ENCODE data around the gene RPRML.
"Not testable (repeated sequence)": the region's sequence is repeated elsewhere in the genome, so short reads cannot be mapped to it uniquely, and the experiment has no call there.

The RPRML gene

DNA sequence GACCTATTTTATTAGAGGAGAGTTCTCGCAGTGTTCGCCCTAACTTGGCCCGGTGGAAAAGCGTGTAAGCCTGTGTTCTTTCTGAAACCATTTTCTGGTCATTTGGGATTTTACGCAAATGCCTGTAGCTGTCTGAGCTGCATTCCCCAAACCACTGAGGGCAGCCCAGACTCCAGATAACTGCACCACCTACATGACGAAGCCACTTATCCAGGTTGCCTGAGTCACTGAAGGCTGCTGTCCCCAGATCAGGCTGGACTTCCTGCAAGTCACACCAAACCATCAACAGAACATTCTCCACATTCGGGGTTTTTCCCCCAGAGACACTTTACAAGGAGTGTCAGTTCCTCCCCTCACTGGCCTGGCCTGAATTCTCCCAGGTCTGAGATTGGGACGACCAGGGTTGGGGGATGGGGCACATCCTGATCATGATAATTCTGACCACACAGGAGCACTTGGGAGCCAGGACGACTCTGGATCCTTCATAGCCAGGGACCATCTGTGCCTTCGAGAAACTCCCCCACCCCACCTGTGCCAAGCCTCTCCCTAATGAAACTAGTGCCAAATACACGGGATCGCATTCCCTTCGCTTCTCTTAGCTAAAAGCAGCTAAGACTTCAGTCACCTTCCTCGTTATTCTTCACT is 2.3 kb downstream of the RPRML start:
- no peak for DNase-seq (ENCODE audit: low spot score)

DNA sequence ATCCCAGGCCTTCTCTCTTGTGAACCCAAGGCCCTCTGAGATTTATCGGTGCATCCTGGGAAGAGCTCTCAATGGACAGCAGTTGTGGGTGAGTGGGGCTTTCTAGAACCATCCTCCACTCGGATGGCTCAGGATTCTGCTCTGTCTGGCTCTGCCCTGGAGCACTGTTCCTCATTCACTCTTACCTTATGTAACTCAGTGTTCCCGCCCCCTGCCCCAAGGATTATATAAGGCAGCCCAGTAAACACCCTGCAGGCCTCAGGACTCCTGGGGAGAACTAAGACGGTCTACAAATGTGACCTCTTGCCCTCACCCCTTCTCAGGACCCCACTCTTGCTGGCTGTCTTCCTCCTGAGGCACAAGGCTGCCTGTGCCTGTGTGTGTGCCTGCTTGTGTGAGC is 3.8 kb downstream of the RPRML start:
- DNase-seq (ENCODE audit: low spot score) = no peak

DNA sequence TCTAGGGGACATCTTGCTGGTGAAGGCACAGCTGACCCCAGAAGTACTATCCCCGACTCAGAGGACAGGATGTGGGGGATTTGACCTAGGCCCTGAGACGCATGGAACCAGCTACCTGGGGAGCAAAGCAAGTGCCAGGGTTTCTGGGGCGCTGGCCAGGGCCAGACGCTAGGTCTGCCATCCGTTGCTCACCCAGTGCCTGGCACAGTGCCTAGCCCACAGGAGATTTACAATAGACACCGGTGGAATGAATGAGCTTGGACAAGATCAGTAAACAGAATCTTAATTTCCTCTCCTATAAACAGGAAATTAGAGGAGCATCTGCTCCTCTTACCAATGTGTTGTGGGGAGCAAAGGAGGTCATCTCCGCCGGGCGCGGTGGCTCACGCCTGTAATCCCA is 5.0 kb downstream of the RPRML start:
- no peak for DNase-seq (ENCODE audit: low spot score)

DNA sequence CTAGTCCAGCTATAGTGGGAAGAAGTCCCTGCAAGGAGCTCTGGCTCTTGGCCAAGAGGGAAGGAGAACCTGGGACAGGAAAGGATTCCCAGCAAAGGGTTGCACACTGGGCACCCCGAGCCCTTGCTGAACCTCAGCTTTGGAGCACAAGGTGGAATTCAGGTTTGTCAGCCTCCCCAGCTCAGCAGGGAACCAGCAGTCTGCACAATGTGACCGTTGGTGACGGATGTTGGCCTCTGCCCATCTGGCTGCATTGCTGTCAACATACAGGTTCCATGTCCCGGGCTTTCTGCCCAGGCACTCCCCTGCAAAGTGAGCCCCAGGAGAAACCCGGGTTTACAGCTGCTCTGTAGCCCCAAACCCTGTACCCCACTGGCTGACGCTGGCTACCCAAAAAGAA is 6.7 kb downstream of the RPRML start:
- DNase-seq (ENCODE audit: low spot score) = no peak

DNA sequence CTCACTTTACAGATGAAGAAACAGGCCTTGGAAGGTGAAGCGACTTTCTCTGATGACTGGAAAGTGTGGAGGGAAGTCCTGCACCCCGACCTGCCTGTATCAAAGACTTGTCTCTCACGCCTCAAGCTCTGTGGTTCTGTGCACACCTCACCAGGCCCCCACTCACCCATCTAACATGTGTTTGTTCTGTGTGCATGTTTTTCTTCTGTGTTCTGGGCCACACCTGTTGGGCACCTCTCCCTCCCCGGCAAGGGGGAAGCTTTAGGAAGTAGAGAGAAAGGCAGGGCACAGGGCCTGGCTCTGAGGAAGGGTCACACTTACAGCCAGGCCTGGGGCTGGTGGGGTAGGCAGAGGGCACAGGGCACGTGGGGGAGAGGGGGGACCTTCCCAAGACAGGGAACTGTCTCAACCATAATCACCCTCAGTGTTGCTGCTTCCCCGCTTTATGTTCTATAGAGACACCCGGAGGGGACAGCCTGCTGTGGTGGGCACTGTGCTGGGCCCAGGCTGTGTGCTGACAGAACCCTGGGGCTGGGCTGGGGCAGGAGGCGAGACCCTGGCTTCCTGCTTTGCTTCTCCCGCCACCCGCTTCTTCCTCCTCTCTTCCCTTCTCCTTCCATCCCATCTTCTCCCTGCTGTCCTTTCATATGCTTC is 7.3 kb downstream of the RPRML start:
- DNase-seq (ENCODE audit: low spot score) = no peak

DNA sequence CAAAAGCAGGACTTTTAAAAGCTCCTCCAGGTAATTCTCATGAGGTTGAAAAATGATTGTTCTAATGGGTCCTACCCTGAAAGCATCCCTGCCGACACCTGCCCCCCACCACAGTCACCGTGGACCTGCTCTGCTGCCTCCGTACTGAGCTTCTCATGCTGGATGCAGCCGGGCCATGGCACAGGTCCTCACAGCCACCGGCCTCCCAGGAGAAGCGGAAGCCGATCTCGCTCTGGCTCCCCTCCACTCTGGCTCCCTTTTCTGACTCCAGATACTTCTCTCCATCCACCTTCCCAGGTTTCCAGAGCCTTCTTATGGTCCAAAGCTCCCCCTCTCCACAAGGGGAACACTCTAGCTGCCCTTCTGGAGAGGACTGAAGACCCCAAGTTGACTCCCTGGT is 10.2 kb downstream of the RPRML start:
- DNase-seq (ENCODE audit: low spot score) = no peak

DNA sequence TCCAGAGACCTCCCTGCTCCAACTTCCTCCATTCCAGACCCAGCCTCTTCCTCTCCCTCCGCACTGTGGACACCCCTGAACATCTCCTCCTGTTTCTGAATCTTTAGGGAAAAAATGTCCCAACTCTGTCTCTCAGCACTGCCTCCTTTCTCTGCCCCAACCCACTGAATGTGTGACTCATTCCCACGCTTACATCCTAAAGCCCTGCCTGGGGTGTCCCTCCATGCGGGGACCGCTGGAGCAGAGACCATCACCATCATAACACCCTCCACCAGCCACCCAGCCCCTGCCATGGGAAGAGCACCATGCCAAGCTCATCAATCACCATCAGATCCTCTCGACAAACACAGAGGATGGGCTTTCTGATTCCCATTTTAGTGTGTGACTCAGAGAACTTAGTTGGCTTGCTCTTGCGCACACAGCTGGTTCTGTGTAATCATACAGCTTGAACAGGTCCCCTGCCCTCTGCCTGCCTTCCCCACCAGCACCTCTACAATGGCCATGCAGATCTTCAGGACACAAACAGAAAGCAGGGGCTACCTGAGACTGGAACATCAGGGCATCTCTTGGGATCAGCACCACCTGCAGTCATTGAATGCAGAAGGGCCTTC is 10.7 kb downstream of the RPRML start:
- no peak for DNase-seq (ENCODE audit: low spot score)

DNA sequence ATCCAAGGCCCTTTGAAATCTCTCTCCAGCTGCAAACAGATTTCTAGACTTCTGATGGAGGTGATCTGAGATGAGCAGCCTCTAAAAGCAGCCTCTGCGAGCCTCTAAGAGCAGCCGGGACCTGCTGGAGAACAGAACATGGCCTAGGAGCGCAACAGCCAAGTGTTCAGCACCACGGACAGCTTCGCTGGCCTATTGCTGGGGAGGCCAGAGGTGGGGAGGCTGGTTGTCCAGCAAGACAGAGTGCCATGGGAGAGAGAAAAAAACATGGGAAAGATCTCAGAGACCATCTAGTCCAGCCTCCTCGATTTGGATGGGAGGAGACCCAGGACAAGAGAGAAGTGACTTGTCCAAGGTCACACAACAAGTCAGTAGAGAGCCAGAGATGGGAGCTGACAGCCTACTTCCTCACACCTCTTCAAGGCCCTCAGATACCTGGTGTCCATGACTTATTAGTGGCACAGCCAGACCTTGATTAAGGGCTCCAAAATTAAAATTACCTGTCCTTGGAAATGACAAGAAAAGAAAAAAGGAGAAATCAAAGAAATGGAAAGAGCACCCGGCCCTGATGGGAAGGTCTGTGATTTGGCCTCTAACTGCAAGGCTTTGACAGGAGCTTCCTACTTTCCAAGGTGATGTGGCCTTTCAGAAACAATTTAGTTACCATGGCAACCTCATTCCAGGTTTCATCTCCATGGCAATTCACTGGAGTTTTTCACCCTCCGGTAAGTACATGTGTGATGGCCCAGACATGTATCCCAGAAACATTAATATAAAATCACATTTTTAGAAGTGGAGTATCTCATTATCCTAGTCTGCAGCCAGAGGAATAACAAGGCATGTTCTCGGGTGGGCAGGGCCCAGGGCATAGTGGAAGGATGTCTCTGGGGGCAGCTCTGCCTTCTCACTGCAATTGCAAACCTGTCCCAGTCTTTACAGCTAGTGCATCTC is 14.5 kb downstream of the RPRML start:
- no peak for DNase-seq (ENCODE audit: low spot score)

DNA sequence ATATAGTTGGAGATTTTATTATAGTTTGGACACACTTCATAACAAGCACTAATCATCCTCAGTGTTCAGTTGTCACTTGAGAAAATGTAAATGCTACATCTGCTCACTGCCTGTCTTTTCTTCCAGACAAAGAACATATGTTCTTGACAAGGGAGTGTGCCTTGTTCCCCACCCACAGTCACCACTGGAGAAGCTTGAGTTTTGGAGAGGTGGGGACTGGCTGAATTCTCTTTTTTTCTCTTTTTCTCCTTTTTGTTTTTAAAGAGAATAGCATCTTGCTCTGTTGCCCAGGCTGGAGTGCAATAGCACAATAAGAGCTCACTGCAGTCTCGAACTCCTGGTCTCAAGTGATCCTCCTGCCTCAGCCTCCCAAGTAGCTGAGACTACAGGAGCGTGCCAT is 15.5 kb downstream of the RPRML start:
- no peak for DNase-seq (ENCODE audit: low spot score)

DNA sequence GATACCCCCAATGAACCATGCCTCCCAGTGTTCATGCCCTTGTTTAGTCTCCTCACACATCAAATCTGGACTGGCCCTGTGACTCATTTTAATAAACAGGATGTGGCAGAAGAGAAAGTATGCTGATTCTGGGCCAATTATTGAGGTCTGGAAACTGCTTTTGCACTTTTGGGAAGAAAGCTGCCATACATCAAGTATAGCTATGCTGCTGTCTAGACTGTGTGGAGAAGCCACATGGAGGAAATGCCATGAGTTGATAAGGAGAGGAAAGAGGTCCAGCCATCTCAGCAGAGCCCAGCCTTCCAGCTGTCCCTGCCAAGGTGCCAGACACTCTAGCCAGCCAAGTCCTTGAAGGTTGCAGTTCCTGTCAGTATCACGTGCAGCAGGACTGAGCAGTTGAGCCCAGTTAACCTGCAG is 16.7 kb downstream of the RPRML start:
- no peak for DNase-seq (ENCODE audit: low spot score)

DNA sequence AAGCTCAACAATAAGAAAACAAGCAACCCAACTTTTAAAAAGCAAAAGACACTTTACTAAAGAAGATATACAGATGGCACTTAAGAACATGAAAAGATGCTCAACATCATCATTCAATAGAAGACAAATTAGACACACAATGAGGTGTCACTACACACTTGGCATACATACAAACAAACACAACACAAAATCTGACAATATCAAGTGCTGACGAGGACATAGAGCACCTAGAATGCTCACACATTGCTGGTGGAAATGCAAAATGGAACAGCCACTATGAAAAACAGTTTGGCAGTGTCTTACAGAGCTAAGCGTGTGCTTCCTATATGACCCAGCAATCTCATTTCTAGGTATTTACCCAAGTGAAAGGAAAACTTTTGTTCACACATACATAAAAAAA is 18.9 kb downstream of the RPRML start:
- DNase-seq (ENCODE audit: low spot score) = no peak

DNA sequence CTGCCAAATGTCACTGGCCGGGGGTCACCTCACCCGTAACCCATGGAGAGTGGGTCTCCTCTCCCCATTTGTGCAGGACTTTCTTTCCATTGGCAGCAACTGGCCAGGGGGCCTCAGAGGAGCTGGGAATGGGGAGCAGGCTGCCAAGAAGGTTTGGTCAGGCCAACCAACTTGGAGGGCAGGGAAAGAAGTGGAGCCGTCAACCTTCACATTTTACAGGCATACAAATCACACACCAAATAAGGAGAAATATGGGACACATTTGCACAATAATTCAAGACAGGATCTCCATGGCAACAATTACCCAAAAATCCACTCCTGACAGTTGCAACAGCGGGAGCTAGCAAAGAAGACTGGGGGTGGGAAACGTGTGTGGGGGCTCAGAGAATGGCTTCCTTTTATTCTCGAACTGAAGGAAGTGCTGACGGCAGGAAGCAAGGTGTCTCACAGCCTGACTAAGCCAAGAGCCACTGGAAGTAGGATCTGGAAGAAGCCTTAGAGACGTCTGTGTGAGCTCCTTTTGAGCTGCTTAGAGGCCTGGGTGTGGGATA is 20.9 kb downstream of the RPRML start:
- no peak for DNase-seq (ENCODE audit: low spot score)

DNA sequence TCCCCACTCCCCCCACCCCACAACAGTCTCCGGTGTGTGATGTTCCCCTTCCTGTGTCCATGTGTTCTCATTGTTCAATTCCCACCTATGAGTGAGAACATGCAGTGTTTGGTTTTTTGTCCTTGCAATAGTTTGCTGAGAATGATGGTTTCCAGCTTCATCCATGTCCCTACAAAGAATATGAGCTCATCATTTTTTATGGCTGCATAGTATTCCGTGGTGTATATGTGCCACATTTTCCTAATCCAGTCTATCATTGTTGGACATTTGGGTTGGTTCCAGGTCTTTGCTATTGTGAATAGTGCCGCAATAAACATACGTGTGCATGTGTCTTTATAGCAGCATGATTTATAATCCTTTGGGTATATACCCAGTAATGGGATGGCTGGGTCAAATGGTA is 25.9 kb downstream of the RPRML start:
- not testable (repeated sequence) for DNase-seq (ENCODE audit: low spot score)

DNA sequence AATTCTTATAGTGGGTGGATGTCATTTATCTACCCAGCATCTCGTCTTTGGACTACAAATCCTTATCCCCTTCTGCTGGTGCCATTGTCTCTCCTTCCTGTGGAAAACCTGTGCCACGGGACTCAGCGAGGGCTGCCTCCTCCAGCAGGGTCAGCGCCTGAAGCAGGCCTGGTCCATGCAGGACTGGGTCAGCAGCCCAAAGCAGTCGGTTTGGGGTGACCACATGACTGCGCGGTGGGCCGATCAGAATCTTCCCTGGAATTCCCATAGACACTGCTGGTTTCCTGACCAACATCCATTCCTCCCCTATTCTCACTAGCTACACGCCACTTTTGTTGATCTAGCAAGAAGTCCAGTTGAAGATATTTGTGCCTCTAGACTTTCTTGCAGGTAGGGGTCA is 26.9 kb downstream of the RPRML start:
- no peak for DNase-seq (ENCODE audit: low spot score)

DNA sequence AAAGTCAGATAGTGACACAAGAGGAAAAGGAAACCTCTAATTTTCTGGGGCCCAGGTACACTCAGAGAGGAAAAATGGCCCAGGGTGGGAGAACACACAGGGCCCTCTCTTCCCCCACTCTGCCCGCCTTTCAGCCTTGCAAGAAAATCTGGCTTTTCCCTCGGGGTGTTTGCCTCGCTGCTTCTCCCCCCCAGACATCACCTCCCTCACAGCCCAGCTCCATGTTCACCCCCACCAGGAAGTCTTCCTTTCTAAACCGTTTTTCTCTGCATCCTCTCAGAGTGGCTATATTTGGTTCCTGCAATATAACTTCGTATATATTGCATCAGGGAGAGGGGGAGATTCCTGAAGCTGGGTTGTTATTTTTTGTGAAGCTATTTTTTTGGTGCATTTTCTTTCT is 27.3 kb downstream of the RPRML start:
- DNase-seq (ENCODE audit: low spot score) = no peak

DNA sequence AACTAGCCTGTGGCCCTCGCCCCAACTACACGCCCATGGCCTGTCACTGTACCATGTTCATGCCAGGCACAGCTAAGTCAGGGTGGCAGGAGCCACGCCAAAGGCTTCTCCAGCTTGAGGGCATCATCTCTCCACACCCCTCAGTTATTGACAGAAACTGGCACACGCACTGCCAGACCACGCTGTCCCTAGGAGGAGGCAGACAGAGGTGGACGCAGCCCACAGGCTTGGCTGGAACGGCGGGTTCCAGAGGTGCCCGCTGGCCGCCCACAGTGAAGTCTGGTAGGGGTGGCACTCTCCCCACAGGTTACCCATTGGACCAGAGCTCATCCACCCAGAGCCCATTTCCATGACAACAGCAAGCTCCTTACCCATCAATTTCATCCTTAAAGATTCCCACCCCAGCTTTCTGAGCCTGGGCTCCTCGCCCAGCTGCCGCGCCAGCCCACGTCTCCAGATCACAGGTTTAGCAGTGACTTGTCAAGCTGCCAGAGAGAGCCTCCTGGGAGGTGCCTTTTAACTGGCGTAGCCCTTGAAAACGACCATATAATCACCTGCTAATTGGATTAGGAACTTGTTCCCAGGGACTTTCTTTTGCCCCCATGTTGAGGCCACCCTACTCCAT is 27.9 kb downstream of the RPRML start:
- no peak for DNase-seq (ENCODE audit: low spot score)

DNA sequence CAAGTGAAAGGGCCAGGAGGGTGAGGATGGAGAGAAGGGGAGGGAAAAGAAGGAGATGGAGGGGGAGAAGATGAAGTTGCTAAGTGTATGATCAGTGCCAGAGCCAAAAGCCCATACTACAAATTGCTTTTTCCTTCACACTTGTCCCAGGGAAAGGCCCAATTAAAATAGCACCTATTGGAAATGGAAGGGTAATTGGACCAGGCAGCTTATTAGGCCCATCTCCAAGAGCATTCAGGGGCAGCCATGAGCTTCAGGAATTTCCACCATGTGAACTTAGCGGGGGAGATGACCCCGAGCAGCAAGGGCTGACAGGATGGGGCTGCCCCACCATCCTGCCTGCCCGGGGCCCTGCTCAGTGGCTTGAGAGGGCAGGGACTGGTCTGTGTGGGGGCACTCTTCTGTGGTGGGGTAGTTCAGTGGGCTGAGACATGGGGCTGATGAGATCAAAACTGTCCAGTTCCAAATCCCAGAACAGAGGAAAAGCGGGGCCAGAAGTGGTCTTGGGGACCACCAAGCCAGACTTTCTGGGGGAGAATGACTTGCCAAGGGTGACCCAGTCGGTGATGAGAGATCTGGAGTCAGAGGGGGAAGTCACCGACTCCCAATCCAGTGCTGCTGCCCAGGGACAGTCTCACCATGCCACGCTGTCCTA is 28.6 kb downstream of the RPRML start:
- DNase-seq (ENCODE audit: low spot score) = no peak

DNA sequence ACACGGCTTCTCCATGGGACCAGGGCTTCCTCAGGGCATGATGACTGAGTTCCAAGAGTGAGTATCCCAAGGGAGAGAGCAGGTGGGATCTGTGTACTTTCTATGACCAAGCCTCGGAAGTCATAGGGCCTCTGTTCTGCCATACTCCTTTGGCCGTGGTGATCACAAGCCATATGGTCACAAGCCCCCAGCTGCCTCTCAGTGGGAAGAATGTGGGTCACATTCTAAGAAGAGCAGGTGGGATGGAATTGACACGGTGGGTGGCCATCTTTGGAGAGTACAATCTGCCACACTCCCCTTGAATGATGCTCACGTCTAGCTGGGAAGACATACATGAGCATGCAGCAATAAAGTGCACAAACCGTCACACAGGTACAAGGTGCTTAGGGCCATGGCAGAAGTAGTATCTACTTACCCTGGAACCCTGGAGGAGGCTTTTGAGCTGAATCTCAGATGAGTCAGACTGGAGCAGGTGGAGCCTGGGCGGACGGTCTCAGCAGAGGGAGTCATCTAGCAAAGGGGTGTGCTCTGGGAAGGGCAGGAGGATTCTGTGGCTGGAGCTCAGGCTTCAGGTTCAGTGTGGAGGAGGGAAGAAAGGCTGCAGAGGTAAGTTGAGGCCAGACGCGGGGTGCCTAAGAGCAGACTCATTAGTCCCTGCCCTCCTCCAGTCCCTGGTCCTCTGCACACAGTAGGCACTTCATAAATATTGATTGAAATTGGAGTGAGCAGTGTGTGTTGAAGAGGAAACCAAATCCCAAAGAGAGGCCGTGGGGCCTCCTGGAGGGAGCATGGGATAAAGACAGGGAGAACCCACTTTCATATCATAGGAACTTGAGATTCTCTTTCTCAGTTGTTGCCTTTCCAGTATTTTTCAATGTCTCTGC is 29.5 kb downstream of the RPRML start:
- DNase-seq (ENCODE audit: low spot score) = no peak

DNA sequence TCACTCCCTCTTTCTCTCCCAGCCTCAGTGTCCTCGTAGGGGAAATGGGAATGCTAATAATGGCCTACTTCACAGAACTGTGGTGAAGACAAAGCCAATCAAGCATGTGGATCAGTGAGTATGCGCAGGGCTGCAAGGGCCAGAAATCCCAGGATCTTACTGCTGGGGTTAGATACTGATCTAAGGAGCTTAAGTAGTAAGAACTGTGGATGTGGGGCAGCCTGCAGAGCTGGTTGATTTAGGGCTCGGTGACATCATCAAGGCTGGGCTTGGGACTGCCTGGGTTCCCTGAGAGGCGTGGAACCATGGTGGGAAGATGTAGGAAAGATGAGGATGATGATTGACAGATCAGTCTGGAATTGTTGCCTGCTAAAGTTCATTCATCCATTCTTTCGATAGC is 30.5 kb downstream of the RPRML start:
- DNase-seq (ENCODE audit: low spot score) = no peak

DNA sequence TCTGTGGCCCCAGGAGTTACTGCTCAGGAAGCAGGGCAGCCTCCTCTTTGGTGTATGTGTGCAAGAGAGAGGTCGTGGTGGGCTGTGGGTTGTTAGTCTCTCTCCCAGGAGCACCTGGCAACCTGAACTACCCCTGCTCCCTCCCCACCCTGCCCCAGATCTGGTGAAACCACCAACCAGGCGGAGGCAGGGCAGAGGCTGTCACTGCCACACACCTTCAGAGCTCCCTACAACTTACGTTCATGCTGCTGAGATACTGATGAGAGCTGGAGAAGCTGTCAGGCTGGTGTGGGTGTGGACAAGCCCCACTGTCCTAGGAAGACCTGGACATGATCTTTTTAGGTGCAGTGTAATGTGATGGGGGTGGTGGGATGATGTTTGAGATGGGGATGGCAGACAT is 31.8 kb downstream of the RPRML start:
- no peak for DNase-seq (ENCODE audit: low spot score)
